Measurements from ENCODE around the gene FFAR1. TPM values are rescaled to one million over a fixed set of nuclear protein-coding genes. Genes with fewer than 3 reads are reported as not detected.

Gene FFAR1
- total and polyA plus RNA-seq, 2 donors (not counting 3 experiments of a cell fraction or from before 2014, with no cell fraction given), result not detected

DNA sequence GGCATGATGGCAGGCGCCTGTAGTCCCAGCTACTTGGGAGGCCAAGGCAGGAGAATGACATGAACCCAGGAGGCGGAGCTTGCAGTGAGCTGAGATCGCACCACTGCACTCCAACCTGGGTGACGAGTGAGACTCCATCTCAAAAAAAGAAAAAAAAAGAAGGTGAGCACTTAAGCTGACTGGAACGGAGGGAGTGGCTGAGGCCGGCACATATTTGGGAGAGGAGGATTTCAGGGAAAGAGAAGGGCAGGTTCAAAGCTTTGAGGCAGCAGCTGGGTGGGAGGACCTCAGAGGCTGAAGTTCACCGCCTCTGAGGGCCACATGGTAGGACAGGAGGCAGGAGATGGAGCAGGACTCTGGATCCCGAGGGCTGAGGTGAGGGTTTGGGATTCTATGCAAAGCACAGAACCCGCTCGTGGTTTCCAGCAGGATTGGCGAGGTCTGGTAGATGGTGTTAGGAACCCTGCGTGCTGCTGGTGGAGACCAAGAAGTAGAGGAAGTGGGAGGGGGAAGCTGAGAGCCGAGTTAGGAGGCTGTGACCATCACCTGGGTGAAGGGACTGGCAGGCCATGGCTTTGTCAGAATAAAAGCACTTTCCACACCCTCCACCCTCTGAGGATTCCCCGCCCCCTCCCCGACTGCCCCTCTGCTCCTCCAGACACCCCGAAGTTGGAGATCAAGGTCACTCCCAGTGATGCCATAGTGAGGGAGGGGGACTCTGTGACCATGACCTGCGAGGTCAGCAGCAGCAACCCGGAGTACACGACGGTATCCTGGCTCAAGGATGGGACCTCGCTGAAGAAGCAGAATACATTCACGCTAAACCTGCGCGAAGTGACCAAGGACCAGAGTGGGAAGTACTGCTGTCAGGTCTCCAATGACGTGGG is 10.4 kb upstream of the FFAR1 start:
- Histone ChIP-seq H4K20me1 (replicated peaks; ENCODE audit: control insufficient read depth, extremely low read depth, insufficient read depth, low read length) (no peaks in the 10 kb centered on the region), H3K4me2 (ENCODE audit: insufficient read depth, low read length) (no peak overlapping the region), H3K4me3 (replicated peaks in 1 of 3; ENCODE audit: insufficient read depth in 1 of 3, low read depth in 1 of 3, low read length in 3 of 3) (no peak overlapping the region), H3K36me3 (ENCODE audit: control insufficient read depth in 2 of 2, extremely low read depth in 1 of 2, insufficient read depth in 2 of 2, low read length in 2 of 2) (no peaks in the 10 kb centered on the region), H3K27ac (ENCODE audit: insufficient read depth, low read depth, low read length) (no peak overlapping the region), H3K9me1 (replicated peaks; ENCODE audit: control insufficient read depth, extremely low read depth, insufficient read depth, low read length) (no peaks in the 10 kb centered on the region), H3K27me3 (ENCODE audit: control insufficient read depth in 2 of 2, insufficient read depth in 2 of 2, low read length in 2 of 2) (no peaks in the 10 kb centered on the region), H3K79me2 (ENCODE audit: control insufficient read depth, insufficient read depth, low read length) (no peaks in the 10 kb centered on the region), H3K4me1 (ENCODE audit: control insufficient read depth, extremely low read depth, insufficient read depth, low read length) (no peaks in the 10 kb centered on the region), H3K9me3 (replicated peaks; ENCODE audit: control insufficient read depth, insufficient read depth, low read length) (no peaks in the 10 kb centered on the region), H3K9ac (replicated peaks; ENCODE audit: extremely low read depth, insufficient read depth, low read length) (no peak overlapping the region), H2AFZ (ENCODE audit: low read depth, low read length) (no peak overlapping the region)
- ChIA-PET POLR2A (no interaction called here), CTCF (no interaction called here)
- dilution Hi-C loops (cut with MboI; ENCODE audit: extremely low pct_ligation_motif_present, low sequenced_read_pairs), result no loop called here
- no peak for FAIRE-seq
- DNase-seq (ENCODE audit: low read depth, low spot score), result no peak
- BruUV-seq (replicated peaks), result no TSS peak
- TF ChIP-seq MYC (IDR thresholded peaks at IDR 0.05; ENCODE audit: low read depth, low read length), result no peak
- no peak for TF ChIP-seq EZH2 (IDR thresholded peaks at IDR 0.05; ENCODE audit: borderline replicate concordance, low read depth, low read length, severe bottlenecking)
- TF ChIP-seq POLR2A (IDR thresholded peaks at IDR 0.05; ENCODE audit: low read depth, low read length), result no peak
- TF ChIP-seq GATA2 (IDR thresholded peaks at IDR 0.05; ENCODE audit: insufficient read depth, insufficient read length, low read depth, low read length), result no peak
- TF ChIP-seq, protein P1, sequence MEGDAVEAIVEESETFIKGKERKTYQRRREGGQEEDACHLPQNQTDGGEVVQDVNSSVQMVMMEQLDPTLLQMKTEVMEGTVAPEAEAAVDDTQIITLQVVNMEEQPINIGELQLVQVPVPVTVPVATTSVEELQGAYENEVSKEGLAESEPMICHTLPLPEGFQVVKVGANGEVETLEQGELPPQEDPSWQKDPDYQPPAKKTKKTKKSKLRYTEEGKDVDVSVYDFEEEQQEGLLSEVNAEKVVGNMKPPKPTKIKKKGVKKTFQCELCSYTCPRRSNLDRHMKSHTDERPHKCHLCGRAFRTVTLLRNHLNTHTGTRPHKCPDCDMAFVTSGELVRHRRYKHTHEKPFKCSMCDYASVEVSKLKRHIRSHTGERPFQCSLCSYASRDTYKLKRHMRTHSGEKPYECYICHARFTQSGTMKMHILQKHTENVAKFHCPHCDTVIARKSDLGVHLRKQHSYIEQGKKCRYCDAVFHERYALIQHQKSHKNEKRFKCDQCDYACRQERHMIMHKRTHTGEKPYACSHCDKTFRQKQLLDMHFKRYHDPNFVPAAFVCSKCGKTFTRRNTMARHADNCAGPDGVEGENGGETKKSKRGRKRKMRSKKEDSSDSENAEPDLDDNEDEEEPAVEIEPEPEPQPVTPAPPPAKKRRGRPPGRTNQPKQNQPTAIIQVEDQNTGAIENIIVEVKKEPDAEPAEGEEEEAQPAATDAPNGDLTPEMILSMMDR (IDR thresholded peaks at IDR 0.05; ENCODE audit: extremely low read depth in 1 of 2, insufficient read depth in 1 of 2, low read depth in 1 of 2, low read length in 2 of 2), result no peak
- no peak for TF ChIP-seq POLR2AphosphoS5 (IDR thresholded peaks at IDR 0.05; ENCODE audit: insufficient read depth, low read depth, low read length)
- TF ChIP-seq JUN (IDR thresholded peaks at IDR 0.05; ENCODE audit: borderline replicate concordance, insufficient read depth, insufficient read length, low read depth), result no peak
- no peak for TF ChIP-seq MAX (IDR thresholded peaks at IDR 0.05; ENCODE audit: insufficient read depth, insufficient read length)
- intact Hi-C loops (cut with micrococcal nuclease), result no loop called here
